Endothelial cell of umbilical vein (primary cell): ENCODE results near the gene ZNF70. TPM values are rescaled to one million over a fixed set of nuclear protein-coding genes. Genes with fewer than 3 reads are reported as not detected.

ENCODE experiments used
- BruUV-seq: library from RNA; stranded (reverse); fragments of 400-500 nt; replicated peaks from 2 replicates; lab custom pipeline; 2021; lab: Mats Ljungman, UMichigan
- CTCF ChIA-PET: fragments of 300-600, 350-600 bp; sonication (Branson Sonifier 250); formaldehyde crosslinking; loops from one replicate; lab custom pipeline; 2021; ENCODE audit warnings: antibody characterized with exemption, inconsistent platforms; lab: Charles Lee
- POLR2A ChIA-PET: fragments of 300-600, 350-600 bp; sonication (Branson Sonifier 250); formaldehyde crosslinking; loops from one replicate; lab custom pipeline; 2021; ENCODE audit warnings: antibody characterized with exemption, inconsistent platforms; lab: Charles Lee
- DNase-seq: peaks from one replicate; pipeline ENCODE4 v3.0.0-alpha.2; 2011; ENCODE audit warnings: low read depth, low spot score
- FAIRE-seq: peaks from 2 replicates; lab custom pipeline; 2011; peaks lifted over from hg19 to GRCh38; lab: Jason Lieb, UNC
- H2AFZ ChIP-seq: 2 replicates; pipeline ENCODE4 v1.6.0; 2012; ENCODE audit warnings: low read depth, low read length, control low read depth, inconsistent platforms
- H3K27ac ChIP-seq: 2 replicates; pipeline ENCODE4 v1.5.1; 2011; ENCODE audit warnings: low read depth, mild to moderate bottlenecking, control low read depth, low read length, moderate library complexity; ENCODE audit not compliant: insufficient read depth
- H3K27me3 ChIP-seq, 2 experiments: 2 replicates each; pipeline versions ENCODE4 v1.6.0 to v1.6.1; 2011; ENCODE audit warnings: low read length in 2 of 2, mixed read lengths in 1 of 2; ENCODE audit not compliant: control insufficient read depth in 2 of 2, insufficient read depth in 2 of 2
- H3K36me3 ChIP-seq, 2 experiments: 2 replicates in 1 of 2; 3 replicates in 1 of 2; pipeline ENCODE4 v1.5.1; 2011; ENCODE audit warnings: low read length in 2 of 2, mild to moderate bottlenecking in 1 of 2, moderate library complexity in 1 of 2; ENCODE audit not compliant: control insufficient read depth in 2 of 2, insufficient read depth in 2 of 2; ENCODE audit errors: extremely low read depth in 1 of 2
- H3K4me1 ChIP-seq: 3 replicates; pipeline ENCODE4 v1.5.1; 2011; ENCODE audit warnings: mild to moderate bottlenecking, low read length; ENCODE audit not compliant: control insufficient read depth, insufficient read depth; ENCODE audit errors: extremely low read depth
- H3K4me2 ChIP-seq: 2 replicates; pipeline ENCODE4 v1.6.1; 2011; ENCODE audit warnings: low read length, control low read depth, mixed read lengths; ENCODE audit not compliant: insufficient read depth
- H3K4me3 ChIP-seq, 3 experiments: fragments of 200-600 bp in 1 of 3; sonication (generic), shearing (Covaris generic) in 1 of 3; replicated peaks in 1 of 3; 2 replicates each; pipeline ENCODE4 v1.5.1; 2011 to 2016; ENCODE audit warnings: control low read depth in 3 of 3, low read length in 3 of 3, mild to moderate bottlenecking in 2 of 3, inconsistent platforms in 1 of 3, low read depth in 1 of 3, moderate library complexity in 1 of 3; ENCODE audit not compliant: insufficient read depth in 1 of 3
- H3K79me2 ChIP-seq: 2 replicates; pipeline ENCODE4 v1.6.0; 2012; ENCODE audit warnings: low read length, inconsistent platforms; ENCODE audit not compliant: control insufficient read depth, insufficient read depth
- H3K9ac ChIP-seq: replicated peaks from 2 replicates; pipeline ENCODE3; 2011; ENCODE audit warnings: low read length, control low read depth; ENCODE audit not compliant: insufficient read depth; ENCODE audit errors: extremely low read depth
- H3K9me1 ChIP-seq: replicated peaks from 3 replicates; pipeline ENCODE4 v1.6.0; 2011; ENCODE audit warnings: mild to moderate bottlenecking, low read length; ENCODE audit not compliant: control insufficient read depth, insufficient read depth; ENCODE audit errors: extremely low read depth
- H3K9me3 ChIP-seq: replicated peaks from 2 replicates; pipeline ENCODE4 v1.5.1; 2012; ENCODE audit warnings: low read length, inconsistent platforms; ENCODE audit not compliant: control insufficient read depth, insufficient read depth
- H4K20me1 ChIP-seq: replicated peaks from 2 replicates; pipeline ENCODE3; 2011; ENCODE audit warnings: mild to moderate bottlenecking, low read length; ENCODE audit not compliant: control insufficient read depth, insufficient read depth; ENCODE audit errors: extremely low read depth
- CTCF ChIP-seq, 2 donors: IDR thresholded peaks; 1 replicate in 1 of 2; 2 replicates in 1 of 2; pipeline ENCODE4 v1.5.1; 2011; ENCODE audit warnings: low read length in 2 of 2, mild to moderate bottlenecking in 2 of 2, moderate library complexity in 2 of 2, control low read depth in 1 of 2, inconsistent platforms in 1 of 2, low read depth in 1 of 2; ENCODE audit not compliant: insufficient read depth in 1 of 2; ENCODE audit errors: extremely low read depth in 1 of 2
- EZH2 ChIP-seq: IDR thresholded peaks from 2 replicates; pipeline ENCODE4 v1.6.1; 2012; ENCODE audit warnings: borderline replicate concordance, low read depth, mild to moderate bottlenecking, moderate library complexity, low read length, inconsistent platforms; ENCODE audit not compliant: severe bottlenecking
- FOS ChIP-seq: IDR thresholded peaks from 2 replicates; pipeline ENCODE4 v1.6.1; 2011; ENCODE audit warnings: mild to moderate bottlenecking, low read length, moderate library complexity, borderline replicate concordance; ENCODE audit not compliant: insufficient read depth
- GATA2 ChIP-seq: IDR thresholded peaks from 2 replicates; pipeline ENCODE4 v1.7.0; 2011; ENCODE audit warnings: low read depth, mild to moderate bottlenecking, moderate library complexity, mixed read lengths, low read length; ENCODE audit not compliant: insufficient read length, insufficient read depth
- JUN ChIP-seq: IDR thresholded peaks from 2 replicates; pipeline ENCODE4 v1.6.1; 2011; ENCODE audit warnings: borderline replicate concordance, low read depth; ENCODE audit not compliant: insufficient read length, insufficient read depth
- MAX ChIP-seq: IDR thresholded peaks from 2 replicates; pipeline ENCODE4 v1.6.1; 2011; ENCODE audit not compliant: insufficient read depth, insufficient read length
- MYC ChIP-seq: IDR thresholded peaks from one replicate; pipeline ENCODE4 v1.6.1; 2011; ENCODE audit warnings: mild to moderate bottlenecking, low read depth, low read length
- POLR2A ChIP-seq: IDR thresholded peaks from 2 replicates; pipeline ENCODE4 v1.6.1; 2012; ENCODE audit warnings: low read depth, mild to moderate bottlenecking, control low read depth, low read length
- POLR2AphosphoS5 ChIP-seq: IDR thresholded peaks from 2 replicates; pipeline ENCODE4 v1.6.1; 2012; ENCODE audit warnings: low read depth, mild to moderate bottlenecking, control low read depth, low read length, moderate library complexity; ENCODE audit not compliant: insufficient read depth
- dilution Hi-C: fragments of 300-500 bp; cut with MboI; formaldehyde crosslinking; loops from one replicate; pipeline ENCODE4 v1.15.0; 2019; ENCODE audit warnings: low sequenced_read_pairs; ENCODE audit not compliant: extremely low pct_ligation_motif_present
- intact Hi-C: fragments of 100-400 bp; cut with micrococcal nuclease; formaldehyde crosslinking; loops from one replicate; pipeline ENCODE4 v1.10.0; 2022
- polyA plus RNA-seq, 4 experiments: library from polyadenylated mRNA; depleted of rRNA in 3 of 4; stranded (reverse) in 3 of 4; unstranded in 1 of 4; fragments of >200 nt; gene quantifications; 2 replicates each; pipeline versions ENCODE4 v1.2.1 to v1.2.3, GENCODE V29; 2011 to 2012; ENCODE audit warnings: missing spikeins in 1 of 4
- total RNA-seq: library from RNA; stranded (reverse); gene quantifications from 2 replicates; pipeline ENCODE4 v1.2.3, GENCODE V29; 2021

Gene ZNF70
- total and polyA plus RNA-seq, 2 donors (not counting 3 experiments of a cell fraction or from before 2014, with no cell fraction given) = 1.9 to 6.2 TPM

- dilution Hi-C loops = no loop called here
Observed at GRCh38 chr22:23697031-23697970, 53.6 kb downstream of the ZNF70 start.

More at GRCh38 chr22:23697031-23697970, 53.6 kb downstream of the ZNF70 start:
- H3K27ac ChIP-seq = no peak overlapping the region
- BruUV-seq = no TSS peak
- no peak overlapping the region for H3K9ac ChIP-seq
- peaks cover 9% of the 10 kb centered on the region for H3K79me2 ChIP-seq
- no peaks in the 10 kb centered on the region for H3K4me1 ChIP-seq
- DNase-seq (no peak), FAIRE-seq (no peak)
- peaks cover 10 to 17% of the 10 kb centered on the region in 2 experiments for H3K36me3 ChIP-seq
- H3K4me2 ChIP-seq = no peak overlapping the region
- no peak overlapping the region for H3K4me3 ChIP-seq
- intact Hi-C loops = no loop called here
- TF ChIP-seq POLR2AphosphoS5 (no peak), FOS (no peak), MAX (no peak), MYC (no peak), POLR2A (no peak), GATA2 (no peak), JUN (no peak), CTCF (IDR thresholded peaks at IDR 0.05; ENCODE audit: extremely low read depth in 1 of 2, insufficient read depth in 1 of 2, low read depth in 1 of 2, low read length in 2 of 2) (no peak), EZH2 (no peak)
- no peak overlapping the region for H2AFZ ChIP-seq
- no peaks in the 10 kb centered on the region for H4K20me1 ChIP-seq
- CTCF ChIA-PET = interaction anchor here (0.9 kb wide), 1 partner anchor 10 kb away, joined by 3 read pairs; no protein-coding TSS in a partner anchor
- POLR2A ChIA-PET = no interaction called here
- H3K9me1 ChIP-seq = no peaks in the 10 kb centered on the region
- H3K9me3 ChIP-seq = no peaks in the 10 kb centered on the region
- H3K27me3 ChIP-seq = no peaks in the 10 kb centered on the region
